ENCODE results near the gene PEX26.
"Not testable (repeated sequence)": the region's sequence is repeated elsewhere in the genome, so short reads cannot be mapped to it uniquely, and the experiment has no call there.

GRCh38 chr22:18141004-18141403, 63.2 kb downstream of the PEX26 start:
- not testable (repeated sequence) for TF ChIP-seq POLR2A, CTCF (IDR thresholded peaks at IDR 0.05)
